Esophagus (tissue), 2 donors: ENCODE results near the gene S100A1. TPM values are rescaled to one million over a fixed set of nuclear protein-coding genes. Genes with fewer than 3 reads are reported as not detected.
"Not testable (repeated sequence)": the region's sequence is repeated elsewhere in the genome, so short reads cannot be mapped to it uniquely, and the experiment has no call there.

Experiments
- H3K27ac ChIP-seq, 2 donors: one replicate each; pipeline ENCODE4 v1.5.1; 2013; ENCODE audit warnings: low read depth in 2 of 2, mild to moderate bottlenecking in 2 of 2, inconsistent platforms in 1 of 2, low read length in 1 of 2, moderate library complexity in 1 of 2
- H3K27me3 ChIP-seq, 2 donors: one replicate each; pipeline ENCODE4 v1.6.1; 2013; ENCODE audit warnings: low read length in 2 of 2, control low read depth in 1 of 2, mild to moderate bottlenecking in 1 of 2; ENCODE audit not compliant: insufficient read depth in 2 of 2, control insufficient read depth in 1 of 2
- H3K36me3 ChIP-seq, 2 donors: one replicate each; pipeline ENCODE4 v1.6.1; 2013; ENCODE audit warnings: low read length in 1 of 2; ENCODE audit not compliant: control insufficient read depth in 2 of 2, insufficient read depth in 2 of 2
- H3K4me1 ChIP-seq, 2 donors: one replicate each; pipeline ENCODE4 v1.6.1; 2013; ENCODE audit warnings: low read length in 1 of 2; ENCODE audit not compliant: control insufficient read depth in 2 of 2, insufficient read depth in 2 of 2
- H3K4me3 ChIP-seq, 2 donors: one replicate each; pipeline ENCODE4 v1.5.1; 2013; ENCODE audit warnings: low read length in 2 of 2, mild to moderate bottlenecking in 2 of 2, low read depth in 1 of 2, moderate library complexity in 1 of 2
- H3K9me3 ChIP-seq, 2 donors: one replicate each; pipeline ENCODE4 v1.6.1; 2013; ENCODE audit warnings: mild to moderate bottlenecking in 2 of 2, low read depth in 1 of 2, low read length in 1 of 2, moderate library complexity in 1 of 2; ENCODE audit not compliant: control insufficient read depth in 2 of 2, insufficient read depth in 1 of 2
- WGBS, 2 donors: extraction: QIAGEN DNeasy Blood & Tissue Kit; methylation state at CpG; one replicate each; pipeline ENCODE4 v1.1.7; 2013; 5-methylcytosine and 5-hydroxymethylcytosine counted together
- polyA plus RNA-seq, 2 donors: library from polyadenylated mRNA; stranded (reverse); fragments of 200-250 nt; gene quantifications; one replicate each; pipeline ENCODE4 v1.2.3, GENCODE V29; 2013
- donor health status: healthy with polysubstance abuse.
- donor health status: Bipolar disorder and iron deficiency.

The S100A1 gene
- polyA plus RNA-seq, 2 donors = 0.93 to 2.3 TPM

DNA sequence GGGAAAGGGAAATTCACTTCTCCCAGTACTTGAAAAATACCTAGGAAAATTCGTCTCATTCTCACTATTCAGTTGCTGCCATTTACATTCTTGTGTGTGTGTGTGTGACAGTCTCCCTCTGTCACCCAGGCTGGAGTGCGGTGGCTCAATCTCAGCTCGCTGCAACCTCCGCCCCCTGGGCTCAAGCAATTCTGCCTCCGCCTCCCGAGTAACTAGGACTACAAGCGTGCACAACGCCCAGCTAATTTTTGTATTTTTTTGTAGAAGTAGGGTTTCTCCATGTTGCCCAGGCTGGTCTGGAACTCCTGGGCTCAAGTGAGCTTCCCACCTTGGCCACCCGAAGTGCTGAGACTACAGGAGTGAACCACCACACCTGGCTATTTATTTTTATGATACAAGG, 31.4 kb downstream of the S100A1 start:
- WGBS, 2 donors = 72 to 73% methylated on average over 9 of the region's 9 CpGs
- peaks cover 0 to 2% of the 10 kb centered on the region in 2 donors for H3K4me1 ChIP-seq
- H3K27ac ChIP-seq = no peak overlapping the region
- no peaks in the 10 kb centered on the region for H3K9me3 ChIP-seq
- peak overlapping the region in 1 of 2 donors; percentile 92 for H3K4me3 ChIP-seq
- H3K27me3 ChIP-seq = no peaks in the 10 kb centered on the region
- H3K36me3 ChIP-seq = peaks cover 11 to 15% of the 10 kb centered on the region in 2 donors

DNA sequence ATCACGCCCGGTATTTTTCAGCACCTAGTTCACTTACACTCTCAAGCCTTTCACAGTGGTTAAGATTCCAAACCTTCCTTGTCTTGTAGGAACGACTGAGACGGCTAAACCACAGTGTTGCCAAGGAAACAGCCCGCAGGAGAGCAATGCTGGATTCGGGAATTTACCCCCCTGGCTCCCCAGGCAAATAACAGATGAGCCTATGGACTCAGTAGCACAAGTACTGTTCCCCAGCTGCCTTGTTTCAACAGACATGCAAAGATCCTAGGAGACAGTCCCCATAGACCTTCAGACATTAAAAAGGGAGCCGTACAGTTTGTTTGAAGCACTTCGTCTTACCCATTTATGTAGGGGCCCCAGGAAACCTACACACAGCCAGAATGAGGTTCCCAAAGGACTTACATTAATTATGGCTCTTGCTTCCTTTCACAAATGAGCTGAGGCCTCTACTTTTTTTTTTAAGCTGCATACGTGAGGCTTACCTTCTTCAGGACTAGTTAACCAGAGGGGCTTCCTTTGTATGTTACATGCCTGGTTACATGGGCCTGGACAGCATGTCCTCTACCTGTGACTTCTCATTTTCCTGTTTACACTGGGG, 33.0 kb downstream of the S100A1 start:
- 61 to 69% methylated on average over 9 of the region's 9 CpGs for WGBS, 2 donors
- Histone ChIP-seq H3K4me3 (no peak overlapping the region), H3K27ac (no peak overlapping the region), H3K36me3 (peaks cover 13 to 15% of the 10 kb centered on the region in 2 donors), H3K27me3 (no peaks in the 10 kb centered on the region), H3K4me1 (peaks cover 0 to 2% of the 10 kb centered on the region in 2 donors), H3K9me3 (no peaks in the 10 kb centered on the region)

DNA sequence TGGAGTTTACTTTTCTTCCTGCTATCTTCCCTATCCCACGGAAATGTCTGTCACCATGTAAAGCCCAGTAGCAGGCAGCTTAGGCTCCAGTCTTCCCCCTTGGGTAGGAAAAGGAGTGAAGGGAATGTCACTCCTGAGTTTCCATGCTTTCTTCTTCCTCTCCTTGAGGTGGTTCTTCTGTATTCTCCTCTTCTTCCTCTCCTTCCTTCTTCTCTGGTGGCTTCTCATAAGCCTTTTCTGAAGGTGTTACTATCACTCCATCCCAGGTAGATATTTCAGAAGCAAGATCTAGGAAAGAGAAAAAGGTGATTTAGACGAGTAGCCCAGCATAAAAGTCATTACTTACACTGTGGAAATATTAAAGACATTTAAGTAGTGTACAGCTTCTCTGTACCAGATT, 34.0 kb downstream of the S100A1 start:
- peak overlapping the region in 1 of 2 donors; percentile 3 for H3K27ac ChIP-seq
- H3K36me3 ChIP-seq = peaks cover 16 to 22% of the 10 kb centered on the region in 2 donors
- 62 to 63% methylated on average over 2 of the region's 2 CpGs for WGBS, 2 donors

DNA sequence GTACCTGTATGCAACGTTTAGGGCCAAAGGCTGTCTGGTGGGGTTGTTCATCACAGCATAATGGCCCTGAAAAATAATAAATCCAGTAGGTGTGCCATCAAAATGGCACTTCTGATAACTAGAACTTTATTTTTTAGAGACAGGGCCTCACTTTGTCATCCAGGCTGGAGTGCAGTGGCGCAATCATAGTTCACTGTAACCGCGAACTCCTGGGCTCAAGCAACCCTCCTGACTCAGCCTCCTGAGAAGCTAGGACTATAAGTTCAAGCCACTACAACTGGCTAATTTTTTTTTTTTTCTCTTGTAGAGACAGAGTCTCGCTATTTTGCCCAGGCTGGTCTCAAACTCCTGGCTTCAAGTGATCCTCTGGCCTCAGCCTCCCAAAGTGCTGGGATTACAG, 35.0 kb downstream of the S100A1 start:
- no peak overlapping the region for H3K27ac ChIP-seq
- H3K27me3 ChIP-seq = no peaks in the 10 kb centered on the region
- peaks cover 0 to 2% of the 10 kb centered on the region in 2 donors for H3K4me1 ChIP-seq
- 82 to 83% methylated on average over 5 of the region's 5 CpGs for WGBS, 2 donors
- H3K4me3 ChIP-seq = no peak overlapping the region
- no peaks in the 10 kb centered on the region for H3K9me3 ChIP-seq
- H3K36me3 ChIP-seq = peaks cover 21 to 23% of the 10 kb centered on the region in 2 donors

More for the DNA sequence above, 34.0 kb downstream of the S100A1 start:
- no peaks in the 10 kb centered on the region for H3K27me3 ChIP-seq
- no peak overlapping the region for H3K4me3 ChIP-seq
- H3K9me3 ChIP-seq = no peaks in the 10 kb centered on the region
- peaks cover 0 to 2% of the 10 kb centered on the region in 2 donors for H3K4me1 ChIP-seq

DNA sequence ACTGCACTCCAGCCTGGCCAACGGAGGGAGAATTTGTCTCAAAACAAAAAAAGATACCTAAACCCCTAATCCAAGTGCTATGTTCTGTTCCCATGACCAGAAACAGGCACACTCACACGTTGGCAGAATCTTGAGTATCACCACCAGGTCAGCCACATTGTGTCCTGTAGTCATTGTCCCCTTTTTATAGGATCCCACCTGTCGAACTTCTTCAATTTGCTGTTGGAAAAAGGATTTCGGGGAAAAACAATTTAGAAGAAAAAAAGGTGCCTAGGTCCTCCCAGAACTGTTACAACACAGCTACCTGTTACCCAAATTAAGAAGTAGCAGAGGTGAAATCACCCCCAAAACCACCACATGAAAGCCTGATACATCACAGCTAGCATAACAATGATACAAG, 39.2 kb downstream of the S100A1 start:
- H3K27me3 ChIP-seq = no peaks in the 10 kb centered on the region
- WGBS, 2 donors = 86 to 93% methylated on average over 4 of the region's 4 CpGs

DNA sequence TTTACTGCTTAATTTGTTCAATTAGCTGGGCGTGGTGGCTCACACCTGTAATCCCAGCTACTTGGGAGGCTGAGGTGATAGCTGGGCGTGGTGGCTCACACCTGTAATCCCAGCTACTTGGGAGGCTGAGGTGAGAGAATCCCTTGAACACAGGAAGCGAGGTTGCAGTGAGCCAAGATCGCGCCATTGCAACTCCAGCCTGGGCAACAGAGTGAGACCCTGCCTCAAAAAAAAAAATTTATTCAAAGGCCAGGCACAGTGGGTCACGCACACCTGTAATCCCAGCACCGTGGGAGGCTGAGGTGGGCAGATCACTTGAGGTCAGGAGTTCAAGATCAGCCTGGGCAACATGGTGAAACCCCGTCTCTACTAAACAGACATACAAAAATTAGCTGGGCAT, 40.4 kb downstream of the S100A1 start:
- H3K27ac ChIP-seq = peak overlapping the region in 1 of 2 donors; percentile 6

More for the DNA sequence above, 39.2 kb downstream of the S100A1 start:
- Histone ChIP-seq H3K27ac (no peak overlapping the region), H3K9me3 (no peaks in the 10 kb centered on the region), H3K4me1 (no peaks in the 10 kb centered on the region), H3K36me3 (peaks cover 21 to 25% of the 10 kb centered on the region in 2 donors), H3K4me3 (no peak overlapping the region)

DNA sequence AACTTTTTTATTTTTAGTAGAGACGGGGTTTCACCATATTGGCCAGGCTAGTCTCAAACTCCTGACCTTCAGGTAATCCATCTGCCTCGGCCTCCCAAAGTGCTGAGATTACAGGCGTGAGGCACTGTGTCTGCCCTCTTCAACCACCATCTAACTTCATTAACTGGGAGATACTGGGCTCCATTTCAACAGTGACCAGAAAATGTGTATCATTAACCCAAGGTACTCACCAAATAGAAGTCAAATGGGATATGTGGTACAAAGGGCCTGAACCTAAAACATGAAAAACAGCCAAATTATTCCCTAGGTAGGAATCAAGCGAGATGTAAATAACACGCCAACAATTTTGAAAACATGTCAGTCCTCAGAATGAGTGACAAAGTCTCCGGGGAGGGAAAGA, 41.4 kb downstream of the S100A1 start:
- Histone ChIP-seq H3K9me3 (no peaks in the 10 kb centered on the region), H3K4me1 (no peaks in the 10 kb centered on the region), H3K27ac (no peak overlapping the region), H3K4me3 (peak overlapping the region; percentile 68 to 96), H3K36me3 (peaks cover 6 to 16% of the 10 kb centered on the region in 2 donors), H3K27me3 (no peaks in the 10 kb centered on the region)
- 79 to 80% methylated on average over 6 of the region's 6 CpGs for WGBS, 2 donors

More for the DNA sequence above, 40.4 kb downstream of the S100A1 start:
- H3K36me3 ChIP-seq = peaks cover 13 to 20% of the 10 kb centered on the region in 2 donors
- H3K4me3 ChIP-seq, H3K4me1 ChIP-seq, H3K9me3 ChIP-seq, H3K27me3 ChIP-seq: not testable (repeated sequence)
- WGBS, 2 donors = 96% methylated on average over 8 of the region's 8 CpGs

DNA sequence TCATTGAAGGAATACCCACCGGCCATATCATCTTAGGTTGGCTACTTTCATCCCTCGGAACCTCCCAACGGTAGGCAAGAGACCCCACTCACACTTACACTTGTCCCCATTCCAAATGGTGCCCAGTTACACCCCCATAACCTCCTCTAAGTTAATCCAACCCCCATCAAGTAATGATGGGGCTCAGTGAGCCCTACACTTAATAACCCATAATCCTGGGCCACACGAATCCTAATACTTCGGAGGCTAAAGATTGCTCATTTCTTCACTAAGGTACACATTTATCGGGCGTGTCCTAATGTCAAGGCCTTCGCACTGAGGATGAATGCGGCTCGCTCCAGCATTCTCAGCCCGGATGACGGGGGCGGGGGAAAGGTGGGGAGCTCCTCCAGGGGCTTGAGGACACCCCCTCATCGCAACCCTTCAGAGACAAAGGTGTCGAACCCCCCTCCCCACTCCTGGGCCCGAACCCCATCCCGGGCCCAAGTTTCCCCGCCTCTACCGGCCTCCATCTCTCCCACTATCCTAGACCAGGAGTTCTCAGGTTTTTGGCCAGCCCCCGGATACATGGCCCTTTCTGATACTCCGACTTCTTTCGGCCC, 42.1 kb downstream of the S100A1 start:
- no peaks in the 10 kb centered on the region for H3K4me1 ChIP-seq
- H3K4me3 ChIP-seq = peak overlapping the region; percentile 68 to 96
- peaks cover 6 to 16% of the 10 kb centered on the region in 2 donors for H3K36me3 ChIP-seq
- peak overlapping the region; percentile 78 to 93 for H3K27ac ChIP-seq
- no peaks in the 10 kb centered on the region for H3K27me3 ChIP-seq
- H3K9me3 ChIP-seq = no peaks in the 10 kb centered on the region
- WGBS, 2 donors = 1 to 2% methylated on average over 22 of the region's 22 CpGs

DNA sequence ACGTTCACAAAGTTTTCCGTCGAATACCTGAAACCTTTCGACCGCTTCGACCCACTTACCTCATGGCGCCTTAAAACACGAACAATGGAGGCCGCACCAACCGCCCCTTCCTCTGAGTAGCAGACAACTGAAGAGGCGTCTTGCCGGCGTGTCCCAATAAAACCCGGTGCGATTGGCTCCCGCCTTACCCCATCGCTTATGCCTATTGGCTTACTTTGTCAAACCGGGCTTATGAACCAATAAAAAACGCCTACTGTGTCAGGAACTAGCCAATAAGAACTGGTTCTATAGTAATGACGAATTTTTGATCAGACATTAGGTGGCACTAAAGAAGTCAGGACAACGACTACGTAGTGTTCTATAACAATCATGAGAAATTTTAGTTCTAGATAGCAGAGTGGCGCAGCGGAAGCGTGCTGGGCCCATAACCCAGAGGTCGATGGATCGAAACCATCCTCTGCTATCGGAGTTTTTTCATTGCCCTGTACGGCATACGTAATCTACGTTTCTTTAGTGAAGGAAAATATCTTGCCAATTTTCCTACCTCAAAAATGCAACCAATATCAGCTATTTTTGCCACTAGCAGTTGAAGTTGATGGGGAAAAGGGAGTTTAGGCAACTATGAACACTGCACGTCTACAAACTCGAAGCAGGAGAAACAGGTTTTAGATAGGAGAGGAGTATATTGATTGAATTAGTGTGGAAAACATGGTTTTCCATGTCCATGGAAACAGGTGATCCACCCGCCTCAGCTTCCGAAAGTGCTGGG, 42.8 kb downstream of the S100A1 start, which contains the start of gene ILF2:
Gene ILF2, minus strand, starts transcription at position 135 of the 769 bp plus-strand sequence. Its CDS starts 71 bp downstream, at position 64.
- 0% methylated on average over 35 of the region's 35 CpGs for WGBS, 2 donors
- Histone ChIP-seq H3K27ac (peak within 1 kb of the TSS; percentile 78 to 93), H3K4me3 (peak within 1 kb of the TSS; percentile 68 to 96), H3K27me3 (no peaks in the 10 kb centered on the region), H3K9me3 (no peaks in the 10 kb centered on the region), H3K4me1 (no peaks in the 10 kb centered on the region), H3K36me3 (peaks cover 6 to 14% of the 10 kb centered on the region in 2 donors)
